Measurements from ENCODE around the gene PTGES3L. TPM values are rescaled to one million over a fixed set of nuclear protein-coding genes. Genes with fewer than 3 reads are reported as not detected.

The PTGES3L gene
- total and polyA plus RNA-seq, 2 of the 13 experiments (the other 11 are each of a cell fraction or from before 2014, with no cell fraction given): 1.2 to 2.9 TPM

DNA sequence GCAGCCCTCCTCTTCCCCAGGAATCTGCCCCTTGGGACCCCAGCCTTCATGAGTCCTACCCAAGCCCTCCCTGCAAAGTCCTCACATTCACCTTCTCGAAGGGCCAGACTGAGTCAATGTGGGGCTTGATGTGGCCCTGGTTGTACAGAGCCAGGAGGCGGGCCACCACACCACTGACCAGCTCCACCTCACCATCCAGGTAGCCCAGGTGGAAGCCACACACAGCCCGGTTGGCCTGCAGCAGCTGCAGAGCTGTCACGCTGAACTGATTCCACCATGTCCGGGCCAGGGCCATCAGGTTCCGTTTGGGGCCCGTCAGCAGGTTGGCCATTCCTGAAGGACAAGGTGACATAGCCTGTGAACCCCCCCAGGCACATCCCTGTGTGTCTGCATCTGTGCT is 36.3 kb upstream of the PTGES3L start (continued):
- TF ChIP-seq ZNF230 (CRISPR knock-in tag; IDR thresholded peaks at IDR 0.05): no peak
- no peak for TF ChIP-seq DMAP1 (CRISPR knock-in tag; IDR thresholded peaks at IDR 0.05)

- Histone ChIP-seq H3K4me3 (replicated peaks in 1 of 3; ENCODE audit: insufficient read depth in 1 of 3, low read depth in 2 of 3, low read length in 3 of 3) (no peak overlapping the region), H4K20me1 (ENCODE audit: insufficient read depth, low read length) (no peaks in the 10 kb centered on the region), H2AFZ (ENCODE audit: low read length) (no peak overlapping the region), H3K9ac (ENCODE audit: insufficient read depth, low read depth, low read length) (no peak overlapping the region), H3K36me3 (replicated peaks in 1 of 2; ENCODE audit: control insufficient read depth in 1 of 2, insufficient read depth in 2 of 2, low read length in 2 of 2) (peaks cover 31 to 66% of the 10 kb centered on the region in 2 experiments), H3K27ac (ENCODE audit: extremely low read length, insufficient read depth, low read length) (no peak overlapping the region), H3K9me3 (ENCODE audit: low read length) (no peaks in the 10 kb centered on the region), H3K4me1 (ENCODE audit: insufficient read depth, low read length) (peaks cover 70% of the 10 kb centered on the region), H3K79me2 (ENCODE audit: insufficient read depth, low read length) (peaks cover 16% of the 10 kb centered on the region), H3K4me2 (ENCODE audit: low read depth, low read length) (no peak overlapping the region), H3K27me3 (ENCODE audit: control insufficient read depth in 1 of 2, insufficient read depth in 2 of 2, low read length in 2 of 2) (no peaks in the 10 kb centered on the region)
- FAIRE-seq: no peak
- 95% methylated on average over 9 of the region's 9 CpGs for WGBS (ENCODE audit: low lambda C conversion rate)
- ChIA-PET POLR2A (interaction anchor here (1.3 to 2.0 kb wide), 3 partner anchors 9 to 300 kb away, joined by 3 to 10 read pairs (median 6); partner anchors contain the start of genes IFI35 and RPL27), CTCF (ENCODE audit: low intra/inter-chr PET ratio, low total read pairs) (no interaction called here)
- TSS peak; percentile 7 for BruUV-seq (replicated peaks)
- in situ Hi-C loops (cut with HindIII; ENCODE audit: extremely low pct_ligation_motif_present, low pct_unique_long_range_greater_than_20kb): no loop called here
- no peak for ATAC-seq
- TF ChIP-seq RBFOX2 (IDR thresholded peaks at IDR 0.05; ENCODE audit: low read depth, low read length) (0 out of 2 replicates have a peak, but pooled peaks have one; percentile 42), ZNF276 (CRISPR knock-in tag; IDR thresholded peaks at IDR 0.05; ENCODE audit: low read depth) (no peak), ISL2 (CRISPR knock-in tag; IDR thresholded peaks at IDR 0.05) (no peak), AGO2 (optimal IDR thresholded peaks at IDR 0.05; ENCODE audit: low read depth, low read length) (peak; percentile 52), POLR2G (IDR thresholded peaks at IDR 0.05; ENCODE audit: low read depth, low read length) (0 out of 2 replicates have a peak, but pooled peaks have one; percentile 6), SATB2 (CRISPR knock-in tag; IDR thresholded peaks at IDR 0.05) (no peak), MYC (CRISPR knock-in tag; IDR thresholded peaks at IDR 0.05; ENCODE audit: borderline replicate concordance) (0 out of 2 replicates have a peak, but pooled peaks have one; percentile 9)
- TF ChIP-seq, protein P1, sequence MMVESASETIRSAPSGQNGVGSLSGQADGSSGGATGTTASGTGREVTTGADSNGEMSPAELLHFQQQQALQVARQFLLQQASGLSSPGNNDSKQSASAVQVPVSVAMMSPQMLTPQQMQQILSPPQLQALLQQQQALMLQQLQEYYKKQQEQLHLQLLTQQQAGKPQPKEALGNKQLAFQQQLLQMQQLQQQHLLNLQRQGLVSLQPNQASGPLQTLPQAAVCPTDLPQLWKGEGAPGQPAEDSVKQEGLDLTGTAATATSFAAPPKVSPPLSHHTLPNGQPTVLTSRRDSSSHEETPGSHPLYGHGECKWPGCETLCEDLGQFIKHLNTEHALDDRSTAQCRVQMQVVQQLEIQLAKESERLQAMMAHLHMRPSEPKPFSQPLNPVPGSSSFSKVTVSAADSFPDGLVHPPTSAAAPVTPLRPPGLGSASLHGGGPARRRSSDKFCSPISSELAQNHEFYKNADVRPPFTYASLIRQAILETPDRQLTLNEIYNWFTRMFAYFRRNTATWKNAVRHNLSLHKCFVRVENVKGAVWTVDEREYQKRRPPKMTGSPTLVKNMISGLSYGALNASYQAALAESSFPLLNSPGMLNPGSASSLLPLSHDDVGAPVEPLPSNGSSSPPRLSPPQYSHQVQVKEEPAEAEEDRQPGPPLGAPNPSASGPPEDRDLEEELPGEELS (CRISPR knock-in tag; IDR thresholded peaks at IDR 0.05): no peak
- TF ChIP-seq, protein P2, sequence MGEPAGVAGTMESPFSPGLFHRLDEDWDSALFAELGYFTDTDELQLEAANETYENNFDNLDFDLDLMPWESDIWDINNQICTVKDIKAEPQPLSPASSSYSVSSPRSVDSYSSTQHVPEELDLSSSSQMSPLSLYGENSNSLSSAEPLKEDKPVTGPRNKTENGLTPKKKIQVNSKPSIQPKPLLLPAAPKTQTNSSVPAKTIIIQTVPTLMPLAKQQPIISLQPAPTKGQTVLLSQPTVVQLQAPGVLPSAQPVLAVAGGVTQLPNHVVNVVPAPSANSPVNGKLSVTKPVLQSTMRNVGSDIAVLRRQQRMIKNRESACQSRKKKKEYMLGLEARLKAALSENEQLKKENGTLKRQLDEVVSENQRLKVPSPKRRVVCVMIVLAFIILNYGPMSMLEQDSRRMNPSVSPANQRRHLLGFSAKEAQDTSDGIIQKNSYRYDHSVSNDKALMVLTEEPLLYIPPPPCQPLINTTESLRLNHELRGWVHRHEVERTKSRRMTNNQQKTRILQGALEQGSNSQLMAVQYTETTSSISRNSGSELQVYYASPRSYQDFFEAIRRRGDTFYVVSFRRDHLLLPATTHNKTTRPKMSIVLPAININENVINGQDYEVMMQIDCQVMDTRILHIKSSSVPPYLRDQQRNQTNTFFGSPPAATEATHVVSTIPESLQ (CRISPR knock-in tag; conservative IDR thresholded peaks at IDR 0.05): no peak
- no peak for DNase-seq (ENCODE audit: low spot score)
- intact Hi-C loops (cut with micrococcal nuclease; ENCODE audit: unreplicated experiment): no loop called here
Measured at GRCh38 chr17:43015579-43015978, 35.7 kb upstream of the PTGES3L start.

Data from HepG2 (cell line).